ENCODE results near the gene PEX5L.

Gene PEX5L

GRCh38 chr3:179887295-179887943 lies 149.3 kb downstream of the PEX5L start:
- no peak for DNase-seq

DNA sequence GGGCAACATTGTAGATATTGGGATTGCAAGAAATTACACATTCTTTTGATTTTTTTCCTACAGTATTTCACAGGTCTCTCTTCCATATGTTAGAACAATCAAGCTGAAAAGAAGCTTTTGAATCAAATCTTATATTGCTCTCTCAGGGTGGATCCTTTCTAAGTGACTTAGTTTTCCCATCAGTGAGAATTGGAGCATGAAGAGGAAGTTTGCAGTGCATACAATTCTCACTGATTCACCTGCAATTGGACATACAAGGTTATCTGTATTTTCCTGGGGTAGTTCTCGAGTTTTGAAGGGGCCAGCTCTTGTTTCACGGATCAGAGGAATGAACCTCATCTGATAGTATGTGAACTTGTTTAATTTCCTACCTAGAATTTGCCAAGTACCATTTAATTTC lies 150.8 kb downstream of the PEX5L start:
- DNase-seq, result no peak

DNA sequence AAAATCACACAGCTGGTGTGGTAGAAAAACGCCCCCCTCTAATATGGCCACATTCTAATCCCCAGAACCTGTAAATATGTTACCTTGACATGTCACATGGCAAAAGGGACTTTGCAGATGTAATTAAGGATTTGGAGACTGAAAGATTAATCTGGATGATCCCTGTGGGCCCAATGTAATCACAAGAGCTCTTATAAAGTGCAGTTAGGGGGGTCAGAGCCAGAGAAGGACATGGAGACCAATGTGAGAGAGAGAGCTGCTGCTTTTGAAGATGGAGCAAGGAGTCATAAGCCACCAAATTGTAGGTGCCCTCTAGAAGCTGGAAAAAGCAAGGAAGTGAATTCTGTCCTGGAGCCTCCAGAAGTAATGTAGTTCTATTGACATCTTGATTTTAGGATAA lies 152.6 kb downstream of the PEX5L start:
- no peak for DNase-seq

DNA sequence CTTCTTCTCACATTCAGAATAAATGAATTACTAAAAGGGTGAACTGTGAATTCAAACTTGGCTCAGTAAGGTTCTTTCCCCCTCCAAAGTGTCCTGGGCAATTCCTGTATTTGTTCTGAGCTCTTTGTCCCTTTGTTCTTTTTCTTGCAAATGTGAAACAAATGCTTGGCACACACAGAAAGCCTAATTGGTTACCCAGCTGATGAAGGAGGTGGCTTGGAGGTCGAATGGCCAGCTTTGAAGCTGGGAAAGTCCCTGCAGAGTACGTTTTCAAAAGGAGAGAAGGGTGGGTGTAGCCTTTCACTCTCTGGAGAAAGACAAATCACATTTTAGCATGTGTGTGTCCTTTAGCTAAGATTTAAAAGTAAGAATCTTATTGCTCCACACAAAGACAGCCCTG lies 154.4 kb downstream of the PEX5L start:
- DNase-seq, result no peak

- no peak for DNase-seq
These were observed 154.9 kb downstream of the PEX5L start for GRCh38 chr3:179881791-179882190.

- no peak for DNase-seq
These were observed 155.9 kb downstream of the PEX5L start for GRCh38 chr3:179880868-179881267.

- DNase-seq, result no peak
These were observed 160.3 kb downstream of the PEX5L start for GRCh38 chr3:179876440-179876839.

DNA sequence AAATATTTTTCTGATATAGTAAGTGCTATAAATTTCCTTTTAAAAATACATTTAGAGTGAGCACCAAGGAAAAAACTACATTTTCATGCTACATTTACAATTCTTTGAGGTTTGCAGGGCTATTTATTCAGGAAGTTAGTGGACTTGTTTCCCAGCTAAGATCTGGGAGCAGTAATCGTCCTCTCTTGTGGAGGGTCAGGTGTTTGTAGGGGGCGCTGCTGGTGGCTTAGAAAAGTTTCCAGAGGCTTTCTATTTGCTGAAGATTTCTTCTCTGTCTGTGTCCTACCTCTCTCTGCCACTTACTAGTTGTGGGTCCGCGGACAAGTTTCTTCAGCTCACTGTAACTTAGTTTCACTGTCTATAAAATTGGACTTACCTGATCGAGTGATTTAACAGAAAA lies 163.9 kb downstream of the PEX5L start:
- no peak for DNase-seq

DNA sequence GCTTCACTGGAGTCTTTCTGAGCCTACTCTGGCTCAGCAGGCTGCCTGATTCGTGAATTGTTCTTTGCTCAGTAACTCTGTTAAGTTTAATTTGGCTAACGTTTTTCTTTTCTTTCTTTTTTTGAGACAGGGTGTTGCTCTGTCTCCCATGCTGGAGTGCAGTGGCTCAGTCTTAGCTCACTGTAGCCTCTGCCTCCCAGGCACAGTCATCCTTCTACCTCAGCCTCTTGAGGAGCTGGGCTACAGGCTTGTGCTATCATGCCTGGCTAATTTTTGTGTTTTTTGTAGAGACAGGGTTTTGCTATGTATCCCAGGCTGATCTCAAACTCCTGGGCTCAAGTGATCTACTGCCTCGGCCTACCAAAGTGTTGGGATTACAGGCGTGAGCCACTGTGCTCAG lies 165.0 kb downstream of the PEX5L start:
- DNase-seq, result no peak

DNA sequence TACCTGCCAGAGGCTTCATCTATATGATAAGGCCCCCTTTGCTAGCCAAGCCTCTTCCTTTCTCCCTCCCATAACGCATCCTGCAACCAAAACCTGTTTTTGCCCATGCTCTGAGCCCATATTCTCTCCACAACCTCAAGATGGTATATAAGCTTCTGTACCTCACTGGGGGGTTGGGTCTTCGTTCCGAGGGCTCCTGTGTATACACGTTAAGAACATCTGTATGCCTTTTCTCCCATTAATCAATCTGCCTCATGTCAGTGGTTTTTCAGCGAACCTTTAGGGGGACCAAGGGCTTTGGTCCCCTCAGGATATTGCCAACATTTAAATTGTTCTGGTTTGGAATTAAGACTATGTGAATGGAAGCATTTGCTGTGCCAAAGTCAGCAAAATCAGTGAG lies 168.0 kb downstream of the PEX5L start:
- DNase-seq, result no peak

DNA sequence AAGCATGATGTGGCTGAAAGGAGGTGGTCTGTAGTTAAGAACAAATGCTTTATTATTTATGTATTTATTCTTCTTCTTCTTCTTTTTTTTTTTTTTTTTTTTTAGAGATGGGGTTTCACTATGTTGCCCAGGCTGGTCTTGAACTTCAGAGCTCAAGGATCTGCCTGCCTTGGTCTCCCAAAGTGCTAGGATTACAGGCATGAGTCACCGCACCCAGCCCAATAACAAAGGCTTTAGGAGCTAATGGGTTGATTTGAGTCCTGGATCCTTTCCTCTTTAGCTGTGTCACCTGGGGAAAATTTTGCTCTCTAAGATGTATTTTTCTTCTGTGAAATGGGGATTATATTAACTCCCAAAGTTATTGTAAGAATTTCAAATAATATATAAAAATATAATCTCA lies 168.8 kb downstream of the PEX5L start:
- DNase-seq, result no peak

DNA sequence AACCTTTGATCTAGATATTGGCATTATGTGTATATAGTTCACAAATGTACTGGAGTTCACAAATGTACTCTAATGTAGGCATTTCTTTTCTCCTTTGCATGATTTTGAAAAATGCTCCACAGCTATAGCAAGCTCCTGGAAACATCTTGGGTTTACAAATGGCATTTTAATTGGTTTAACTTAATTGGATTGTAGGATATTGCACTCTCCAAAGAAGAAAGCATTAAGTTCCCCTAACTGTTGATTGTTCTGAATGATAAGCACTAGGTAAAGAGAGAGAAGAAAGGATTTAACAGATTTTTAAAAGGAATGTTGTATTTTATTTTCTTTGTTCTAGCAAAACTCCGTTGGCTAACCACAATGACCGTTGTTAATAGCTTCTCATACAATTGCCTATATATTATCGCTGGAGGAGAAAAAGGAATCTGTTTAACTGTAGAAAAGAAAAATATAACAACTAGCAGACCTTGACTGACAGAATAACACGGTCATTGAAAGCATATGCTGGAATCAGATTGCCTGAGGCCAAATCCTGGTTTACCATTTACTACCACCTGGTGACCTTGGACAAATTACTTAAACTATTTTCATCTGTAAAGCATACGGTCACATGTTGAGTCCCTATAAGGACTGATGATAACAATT lies 170.8 kb downstream of the PEX5L start:
- no peak for DNase-seq

DNA sequence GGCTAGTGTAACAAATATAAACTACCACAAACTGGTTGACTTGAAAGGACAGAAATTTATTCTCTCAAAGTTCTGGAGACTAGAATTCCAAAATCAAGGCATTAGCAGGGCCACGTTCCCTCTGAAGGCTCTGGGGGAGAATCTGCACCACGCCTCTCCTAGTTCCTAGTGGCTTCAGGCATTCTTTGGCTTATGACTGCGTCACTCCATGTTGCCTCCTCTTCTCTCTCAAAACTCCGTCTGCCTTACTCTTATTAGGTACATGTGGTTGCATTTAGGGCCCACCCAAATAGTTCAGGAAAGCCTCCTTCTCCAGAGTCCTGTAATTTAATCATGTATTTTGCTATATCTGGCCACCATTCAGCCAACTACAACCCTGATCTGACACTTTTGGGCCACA lies 174.8 kb downstream of the PEX5L start:
- DNase-seq, result no peak

DNA sequence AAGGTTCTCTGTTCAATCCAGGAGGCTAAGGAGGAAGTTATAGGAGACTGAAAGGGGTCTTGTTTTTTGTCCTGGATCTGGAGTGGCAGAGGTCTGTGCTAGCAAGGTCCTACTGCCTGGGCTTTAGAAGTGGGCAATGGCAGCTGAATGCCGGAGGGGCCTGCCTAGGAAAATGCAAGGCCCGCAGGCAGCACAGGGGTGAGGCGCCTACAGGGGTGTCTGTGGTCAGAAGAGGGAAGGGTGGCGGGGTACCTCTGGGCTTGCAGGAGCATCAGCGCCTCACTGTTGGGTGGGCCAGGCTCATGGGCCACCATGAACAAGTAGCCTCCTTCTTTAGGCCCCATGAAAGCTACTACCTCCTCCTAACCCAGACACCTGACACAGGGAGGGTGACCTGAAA lies 175.4 kb downstream of the PEX5L start:
- DNase-seq, result no peak

GRCh38 chr3:179860275-179861107 lies 176.2 kb downstream of the PEX5L start:
- DNase-seq, result peak; percentile 3 to 29

- no peak for DNase-seq
These were observed 183.6 kb downstream of the PEX5L start for GRCh38 chr3:179853176-179853575.

DNA sequence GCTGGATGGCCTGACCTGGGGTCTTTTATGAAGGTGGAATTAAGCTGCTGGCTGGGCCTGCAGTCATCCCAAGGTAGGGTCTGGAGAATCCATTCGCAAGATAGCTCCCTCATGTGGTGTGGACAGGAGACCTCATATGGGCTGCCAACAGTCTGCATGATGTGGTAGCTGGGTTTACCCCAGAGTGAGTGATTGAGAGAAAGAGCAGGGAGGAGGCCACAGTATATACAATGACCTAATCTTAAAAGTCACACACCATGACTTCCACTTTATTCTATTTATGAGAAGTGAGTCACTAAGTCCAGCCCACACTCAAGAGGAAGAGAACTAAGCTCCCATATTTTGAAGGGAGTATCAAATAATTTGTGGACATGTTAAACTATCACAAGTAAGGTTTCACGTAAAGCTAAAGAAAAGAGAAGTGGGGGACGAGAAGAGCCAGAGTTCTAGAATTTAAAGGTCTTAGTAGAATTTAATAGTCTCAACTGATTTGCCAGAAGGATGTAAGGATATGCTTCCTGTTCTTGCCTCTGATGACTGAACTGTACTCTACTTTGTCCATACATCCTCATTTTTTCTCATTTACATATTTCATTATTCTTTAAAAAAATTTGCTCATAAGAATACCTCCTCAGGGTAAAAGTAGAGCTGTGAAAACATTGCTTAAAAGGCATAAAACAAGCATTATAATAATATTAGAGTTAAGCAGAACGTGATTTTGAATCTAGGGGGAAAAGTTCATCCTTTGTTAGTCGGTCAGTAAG lies 184.4 kb downstream of the PEX5L start:
- no peak for DNase-seq

GRCh38 chr3:179848711-179849110 lies 188.0 kb downstream of the PEX5L start:
- DNase-seq, result no peak

DNA sequence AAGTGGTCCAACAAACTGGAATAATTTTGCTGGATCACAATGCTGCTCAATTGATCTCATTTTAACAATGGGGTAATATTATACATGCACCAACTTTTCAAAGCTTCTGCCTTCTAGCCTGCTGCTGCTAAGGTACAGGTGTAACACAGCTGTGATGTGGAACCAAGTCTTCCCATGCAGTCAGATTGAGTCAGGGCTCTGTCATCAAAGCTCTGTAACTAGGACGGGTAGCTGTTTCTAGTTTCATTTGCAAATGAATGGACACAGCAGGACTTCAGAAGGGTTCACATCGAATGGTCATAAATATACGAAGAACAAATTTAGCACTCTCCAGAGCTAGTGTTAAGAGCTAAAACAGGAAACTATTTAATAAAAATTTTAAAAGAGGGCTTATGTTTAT lies 194.7 kb downstream of the PEX5L start:
- no peak for DNase-seq

DNA sequence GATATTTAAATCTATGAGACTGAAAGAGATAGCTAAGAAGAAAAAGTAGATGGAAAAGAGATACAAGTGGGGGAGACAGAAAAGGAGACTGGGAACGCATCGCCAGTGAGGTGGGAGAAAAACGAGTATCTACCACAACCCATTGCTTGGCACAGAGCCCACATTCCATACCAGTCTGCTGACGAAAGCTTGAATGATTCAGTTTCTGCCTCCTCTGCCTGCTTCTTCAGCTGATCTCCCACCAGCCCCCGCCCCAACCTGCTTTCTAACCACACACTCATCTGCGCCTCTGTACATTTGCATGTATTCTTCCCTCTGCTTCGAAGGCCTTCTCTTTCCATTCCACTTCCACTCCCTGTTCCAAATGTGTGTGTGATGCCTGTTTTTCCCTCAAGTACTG lies 195.8 kb downstream of the PEX5L start:
- no peak for DNase-seq

GRCh38 chr3:179837374-179837773 lies 199.4 kb downstream of the PEX5L start:
- DNase-seq, result no peak

GRCh38 chr3:179833294-179833693 lies 203.4 kb downstream of the PEX5L start:
- DNase-seq, result no peak

GRCh38 chr3:179832333-179832854 lies 204.3 kb downstream of the PEX5L start:
- DNase-seq, result no peak

Data from activated CD4-positive, alpha-beta T cell treated with anti-CD3 and anti-CD28 coated beads, Interleukin-2, amount 50 U/mL, for 48 hours (primary cell).